ENCODE measurements around the gene SAMD15.
"Not testable (repeated sequence)": the region's sequence is repeated elsewhere in the genome, so short reads cannot be mapped to it uniquely, and the experiment has no call there.

The SAMD15 gene

DNA sequence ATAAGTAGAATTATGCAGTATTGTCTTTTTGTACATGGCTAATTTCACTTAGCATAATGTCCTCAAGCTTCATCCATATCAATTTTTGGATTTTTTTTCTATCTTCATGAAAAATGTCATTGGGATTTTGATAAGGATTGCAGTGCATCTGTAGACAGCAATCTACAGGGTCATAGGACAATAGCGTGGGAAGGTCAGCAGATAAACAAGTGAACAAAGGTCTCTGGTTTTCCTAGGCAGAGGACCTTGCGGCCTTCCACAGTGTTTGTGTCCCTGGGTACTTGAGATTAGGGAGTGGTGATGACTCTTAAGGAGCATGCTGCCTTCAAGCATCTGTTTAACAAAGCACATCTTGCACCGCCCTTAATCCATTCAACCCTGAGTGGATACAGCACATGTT, 38.9 kb downstream of the SAMD15 start:
- H3K14ac ChIP-seq (ENCODE audit: low read length in 2 of 2); H3K23ac ChIP-seq (ENCODE audit: low read length in 2 of 2); H4K91ac ChIP-seq (ENCODE audit: low read length); H3K27ac ChIP-seq (ENCODE audit: low read length, poor library complexity, severe bottlenecking); H2BK120ac ChIP-seq (ENCODE audit: low read depth, low read length); H3K9ac ChIP-seq (ENCODE audit: low read length); H3K36me3 ChIP-seq (ENCODE audit: control insufficient read depth in 1 of 2, insufficient read depth in 2 of 2, low read depth in 1 of 2, low read length in 2 of 2); H3K4me1 ChIP-seq (ENCODE audit: control insufficient read depth, insufficient read depth, low read depth, low read length); H3K4me3 ChIP-seq (ENCODE audit: insufficient read depth in 1 of 2, low read depth in 1 of 2, low read length in 2 of 2); H2AK5ac ChIP-seq (ENCODE audit: low read length, severe bottlenecking); H2AFZ ChIP-seq (ENCODE audit: low read depth, low read length); DNase-seq; H3K79me1 ChIP-seq (replicated peaks; ENCODE audit: low read length, poor library complexity, severe bottlenecking); H2BK12ac ChIP-seq (ENCODE audit: low read length in 2 of 2); H3K4me2 ChIP-seq (ENCODE audit: low read length, poor library complexity, severe bottlenecking); H3K18ac ChIP-seq (ENCODE audit: low read depth in 1 of 2, low read length in 2 of 2); H2BK5ac ChIP-seq (ENCODE audit: low read depth, low read length, poor library complexity, severe bottlenecking); H3K4ac ChIP-seq (ENCODE audit: low read depth in 1 of 2, low read length in 2 of 2); H4K8ac ChIP-seq (ENCODE audit: low read length); H3K27me3 ChIP-seq (ENCODE audit: control insufficient read depth in 1 of 2, insufficient read depth in 1 of 2, low read length in 2 of 2); H2BK15ac ChIP-seq (ENCODE audit: low read depth, poor library complexity, severe bottlenecking): not testable (repeated sequence)
- no CpG with 5 or more reads among the region's 3 CpGs for WGBS
- peaks cover 16% of the 10 kb centered on the region for H3K9me3 ChIP-seq (ENCODE audit: control insufficient read depth, low read length)

DNA sequence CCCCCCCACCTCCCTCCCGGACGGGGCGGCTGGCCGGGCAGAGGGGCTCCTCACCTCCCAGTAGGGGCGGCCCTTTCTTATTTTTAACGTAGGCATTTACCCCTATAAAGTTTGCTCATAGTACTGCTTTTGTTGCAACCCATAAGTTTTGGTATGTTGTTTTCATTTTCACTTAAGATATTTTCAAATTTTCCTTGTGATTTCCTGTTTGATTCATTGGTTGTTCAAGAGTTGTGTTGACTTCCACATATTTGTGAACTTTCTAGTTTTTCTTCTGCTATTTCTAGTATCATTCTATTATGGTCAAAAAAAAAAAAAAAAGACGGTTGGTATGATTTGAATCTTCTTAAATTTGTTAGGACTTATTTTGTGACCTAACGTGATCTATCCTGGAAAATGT, 39.7 kb downstream of the SAMD15 start:
- Histone ChIP-seq H3K79me1 (replicated peaks; ENCODE audit: low read length, poor library complexity, severe bottlenecking) (no peaks in the 10 kb centered on the region), H2BK15ac (ENCODE audit: low read depth, poor library complexity, severe bottlenecking) (no peak overlapping the region), H2BK120ac (ENCODE audit: low read depth, low read length) (no peak overlapping the region), H3K4me1 (ENCODE audit: control insufficient read depth, insufficient read depth, low read depth, low read length) (no peaks in the 10 kb centered on the region), H3K9ac (ENCODE audit: low read length) (no peak overlapping the region), H4K91ac (ENCODE audit: low read length) (no peak overlapping the region), H2AK5ac (ENCODE audit: low read length, severe bottlenecking) (no peak overlapping the region), H3K18ac (ENCODE audit: low read depth in 1 of 2, low read length in 2 of 2) (no peak overlapping the region), H3K27ac (ENCODE audit: low read length, poor library complexity, severe bottlenecking) (no peak overlapping the region), H3K4me3 (ENCODE audit: insufficient read depth in 1 of 2, low read depth in 1 of 2, low read length in 2 of 2) (no peak overlapping the region), H3K9me3 (ENCODE audit: control insufficient read depth, low read length) (peaks cover 16% of the 10 kb centered on the region), H2BK12ac (ENCODE audit: low read length in 2 of 2) (no peak overlapping the region), H4K8ac (ENCODE audit: low read length) (no peak overlapping the region), H3K36me3 (ENCODE audit: control insufficient read depth in 1 of 2, insufficient read depth in 2 of 2, low read depth in 1 of 2, low read length in 2 of 2) (peaks cover 0 to 14% of the 10 kb centered on the region in 2 experiments), H3K4me2 (ENCODE audit: low read length, poor library complexity, severe bottlenecking) (no peak overlapping the region), H3K27me3 (ENCODE audit: control insufficient read depth in 1 of 2, insufficient read depth in 1 of 2, low read length in 2 of 2) (no peaks in the 10 kb centered on the region), H3K14ac (ENCODE audit: low read length in 2 of 2) (no peak overlapping the region), H3K23ac (ENCODE audit: low read length in 2 of 2) (no peak overlapping the region), H2BK5ac (ENCODE audit: low read depth, low read length, poor library complexity, severe bottlenecking) (no peak overlapping the region), H2AFZ (ENCODE audit: low read depth, low read length) (no peak overlapping the region), H3K4ac (ENCODE audit: low read depth in 1 of 2, low read length in 2 of 2) (no peak overlapping the region)
- no peak for DNase-seq
- 98% methylated on average over 2 of the region's 8 CpGs for WGBS

DNA sequence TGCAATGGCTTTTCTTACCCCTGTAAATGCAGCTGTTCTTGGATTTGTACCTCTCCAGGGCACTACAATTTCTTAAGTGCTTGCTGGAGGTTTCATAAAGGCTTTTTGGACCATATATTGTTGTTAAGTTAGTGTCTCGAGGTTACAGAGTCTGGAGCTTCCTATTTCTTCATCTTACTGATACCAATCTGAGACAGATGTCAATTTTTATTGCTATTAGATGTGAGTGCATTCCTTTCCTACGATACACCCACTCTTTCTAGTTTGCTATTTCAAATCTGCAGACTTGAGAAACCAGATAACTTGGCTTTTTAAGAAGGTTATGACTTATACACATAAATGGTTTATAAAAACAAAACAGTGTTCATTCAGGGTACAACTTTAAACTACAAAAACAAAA, 44.0 kb downstream of the SAMD15 start:
- Histone ChIP-seq H3K4me2 (ENCODE audit: low read length, poor library complexity, severe bottlenecking) (no peak overlapping the region), H2BK15ac (ENCODE audit: low read depth, poor library complexity, severe bottlenecking) (no peak overlapping the region), H3K14ac (ENCODE audit: low read length in 2 of 2) (no peak overlapping the region), H4K8ac (ENCODE audit: low read length) (no peak overlapping the region), H4K91ac (ENCODE audit: low read length) (no peak overlapping the region), H3K4me3 (ENCODE audit: insufficient read depth in 1 of 2, low read depth in 1 of 2, low read length in 2 of 2) (no peak overlapping the region), H3K4ac (ENCODE audit: low read depth in 1 of 2, low read length in 2 of 2) (no peak overlapping the region), H3K36me3 (ENCODE audit: control insufficient read depth in 1 of 2, insufficient read depth in 2 of 2, low read depth in 1 of 2, low read length in 2 of 2) (peaks cover 17 to 55% of the 10 kb centered on the region in 2 experiments), H2BK5ac (ENCODE audit: low read depth, low read length, poor library complexity, severe bottlenecking) (no peak overlapping the region), H3K18ac (ENCODE audit: low read depth in 1 of 2, low read length in 2 of 2) (no peak overlapping the region), H3K23ac (ENCODE audit: low read length in 2 of 2) (no peak overlapping the region), H3K9me3 (ENCODE audit: control insufficient read depth, low read length) (peaks cover 16% of the 10 kb centered on the region), H3K79me1 (replicated peaks; ENCODE audit: low read length, poor library complexity, severe bottlenecking) (no peaks in the 10 kb centered on the region), H2AK5ac (ENCODE audit: low read length, severe bottlenecking) (no peak overlapping the region), H2AFZ (ENCODE audit: low read depth, low read length) (no peak overlapping the region), H3K27me3 (ENCODE audit: control insufficient read depth in 1 of 2, insufficient read depth in 1 of 2, low read length in 2 of 2) (no peaks in the 10 kb centered on the region), H2BK12ac (ENCODE audit: low read length in 2 of 2) (no peak overlapping the region), H3K27ac (ENCODE audit: low read length, poor library complexity, severe bottlenecking) (no peak overlapping the region), H3K4me1 (ENCODE audit: control insufficient read depth, insufficient read depth, low read depth, low read length) (no peaks in the 10 kb centered on the region), H3K9ac (ENCODE audit: low read length) (no peak overlapping the region), H2BK120ac (ENCODE audit: low read depth, low read length) (no peak overlapping the region)
- no peak for DNase-seq
- WGBS = no CpG with 5 or more reads among the region's 2 CpGs

DNA sequence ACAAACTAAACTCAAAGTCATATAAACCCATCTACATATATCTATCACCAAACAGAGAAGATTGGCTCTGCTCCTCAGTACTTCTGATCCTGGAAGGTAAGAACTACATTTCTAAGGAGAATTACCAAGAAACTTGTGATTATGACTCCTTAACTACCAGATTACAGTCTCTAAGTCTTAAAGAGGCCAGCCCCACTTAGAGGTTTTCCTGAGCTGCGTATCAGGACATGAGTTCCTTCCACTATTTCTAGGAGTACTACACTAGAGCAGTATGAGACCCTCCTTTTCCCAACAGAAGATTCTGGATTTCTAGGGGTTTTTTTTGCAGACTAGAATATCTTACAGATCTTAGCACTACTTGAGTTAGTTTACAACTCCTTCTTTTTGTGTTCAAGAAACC, 46.2 kb downstream of the SAMD15 start, which contains the start of gene NOXRED1:
Gene NOXRED1, minus strand, starts transcription at position 101 of the 400 bp plus-strand sequence. CDS start 634 bp downstream, outside the sequence.
- H2BK15ac ChIP-seq (ENCODE audit: low read depth, poor library complexity, severe bottlenecking) = no peak within 1 kb of the TSS

More for the DNA sequence above, 46.2 kb downstream of the SAMD15 start, which contains the start of gene NOXRED1:
- Histone ChIP-seq H2BK12ac (ENCODE audit: low read length in 2 of 2) (no peak within 1 kb of the TSS), H4K91ac (ENCODE audit: low read length) (no peak within 1 kb of the TSS), H2AK5ac (ENCODE audit: low read length, severe bottlenecking) (no peak within 1 kb of the TSS), H3K36me3 (ENCODE audit: control insufficient read depth in 1 of 2, insufficient read depth in 2 of 2, low read depth in 1 of 2, low read length in 2 of 2) (peaks cover 30 to 76% of the 10 kb centered on the region in 2 experiments), H4K8ac (ENCODE audit: low read length) (no peak within 1 kb of the TSS), H3K23ac (ENCODE audit: low read length in 2 of 2) (no peak within 1 kb of the TSS), H3K9me3 (ENCODE audit: control insufficient read depth, low read length) (peaks cover 16% of the 10 kb centered on the region), H3K4ac (ENCODE audit: low read depth in 1 of 2, low read length in 2 of 2) (no peak within 1 kb of the TSS), H3K27me3 (ENCODE audit: control insufficient read depth in 1 of 2, insufficient read depth in 1 of 2, low read length in 2 of 2) (no peaks in the 10 kb centered on the region), H3K4me1 (ENCODE audit: control insufficient read depth, insufficient read depth, low read depth, low read length) (no peaks in the 10 kb centered on the region), H3K9ac (ENCODE audit: low read length) (no peak within 1 kb of the TSS), H2AFZ (ENCODE audit: low read depth, low read length) (no peak within 1 kb of the TSS), H3K4me2 (ENCODE audit: low read length, poor library complexity, severe bottlenecking) (no peak within 1 kb of the TSS), H2BK120ac (ENCODE audit: low read depth, low read length) (no peak within 1 kb of the TSS), H2BK5ac (ENCODE audit: low read depth, low read length, poor library complexity, severe bottlenecking) (no peak within 1 kb of the TSS), H3K4me3 (ENCODE audit: insufficient read depth in 1 of 2, low read depth in 1 of 2, low read length in 2 of 2) (no peak within 1 kb of the TSS), H3K14ac (ENCODE audit: low read length in 2 of 2) (no peak within 1 kb of the TSS), H3K18ac (ENCODE audit: low read depth in 1 of 2, low read length in 2 of 2) (no peak within 1 kb of the TSS), H3K79me1 (replicated peaks; ENCODE audit: low read length, poor library complexity, severe bottlenecking) (no peaks in the 10 kb centered on the region), H3K27ac (ENCODE audit: low read length, poor library complexity, severe bottlenecking) (no peak within 1 kb of the TSS)
- no peak for DNase-seq
- WGBS = 83% methylated on average over 1 of the region's 1 CpG

All from mesenchymal stem cell (in vitro differentiated cells and primary cell).